Measurements from ENCODE around the gene APBA3.
"Not testable (repeated sequence)": the region's sequence is repeated elsewhere in the genome, so short reads cannot be mapped to it uniquely, and the experiment has no call there.

The APBA3 gene

GRCh38 chr19:3762501-3763459, 1.3 kb upstream of the APBA3 start, which contains the start of gene MRPL54:
Gene MRPL54, plus strand, starts transcription at chr19:3762682. Its CDS starts 19 bp downstream, at chr19:3762701.
- peak; percentile 98 for DNase-seq (ENCODE audit: low read depth)
- no peak for TF ChIP-seq CTCF (IDR thresholded peaks at IDR 0.05; ENCODE audit: low read depth, low read length, missing control alignments)
- peak within 1 kb of the TSS; percentile 87 for H3K4me3 ChIP-seq (ENCODE audit: low read depth, low read length)

GRCh38 chr19:3762130-3762473, 610 bp upstream of the APBA3 start:
- no peak for DNase-seq (ENCODE audit: low read depth)
- peak overlapping the region; percentile 87; the same call in 1 of the 2 replicates for H3K4me3 ChIP-seq (ENCODE audit: low read depth, low read length)
- no peak for TF ChIP-seq CTCF (IDR thresholded peaks at IDR 0.05; ENCODE audit: low read depth, low read length, missing control alignments)

- no peak for DNase-seq (ENCODE audit: low read depth)
- peak overlapping the region; percentile 84 for H3K4me3 ChIP-seq (ENCODE audit: low read depth, low read length)
- TF ChIP-seq CTCF (IDR thresholded peaks at IDR 0.05; ENCODE audit: low read depth, low read length, missing control alignments) = no peak
Measured at GRCh38 chr19:3760871-3761361, 576 bp downstream of the APBA3 start.

GRCh38 chr19:3759482-3760254, 1.8 kb downstream of the APBA3 start:
- H3K4me3 ChIP-seq (ENCODE audit: low read depth, low read length) = no peak overlapping the region
- TF ChIP-seq CTCF (IDR thresholded peaks at IDR 0.05; ENCODE audit: low read depth, low read length, missing control alignments) = no peak
- no peak for DNase-seq (ENCODE audit: low read depth)

GRCh38 chr19:3758297-3758696, 3.2 kb downstream of the APBA3 start:
- H3K4me3 ChIP-seq (ENCODE audit: low read depth, low read length); DNase-seq (ENCODE audit: low read depth): not testable (repeated sequence)

- DNase-seq (ENCODE audit: low read depth); H3K4me3 ChIP-seq (ENCODE audit: low read depth, low read length): not testable (repeated sequence)
Measured at GRCh38 chr19:3757705-3758104, 3.8 kb downstream of the APBA3 start.

GRCh38 chr19:3753631-3754410, 7.7 kb downstream of the APBA3 start:
- no peak for TF ChIP-seq CTCF (IDR thresholded peaks at IDR 0.05; ENCODE audit: low read depth, low read length, missing control alignments)
- no peak for DNase-seq (ENCODE audit: low read depth)
- no peak overlapping the region for H3K4me3 ChIP-seq (ENCODE audit: low read depth, low read length)

Data from GM12864 (cell line).